Umbilical cord (tissue), 2 donors: ENCODE data around the gene SLC15A4. TPM values are rescaled to one million over a fixed set of nuclear protein-coding genes. Genes with fewer than 3 reads are reported as not detected.

Experiments used
- DNase-seq: peaks from one replicate; pipeline ENCODE4 v3.0.0-alpha.2; 2015; ENCODE audit warnings: low spot score
- total RNA-seq: library from RNA; depleted of rRNA; stranded (reverse); fragments of >200 nt; gene quantifications from one replicate; pipeline ENCODE4 v1.2.3, GENCODE V29; 2014; ENCODE audit warnings: low replicate concordance; ENCODE audit not compliant: insufficient read depth

SLC15A4 gene
- total RNA-seq, 1 donor from 2014 or later = 46.0 TPM

- DNase-seq = no peak
Measured at GRCh38 chr12:128794661-128795529, 28.9 kb downstream of the SLC15A4 start.

- DNase-seq = no peak
Measured at GRCh38 chr12:128793701-128794100, 30.1 kb downstream of the SLC15A4 start.

- DNase-seq = no peak
Measured at GRCh38 chr12:128792881-128793280, 30.9 kb downstream of the SLC15A4 start.

DNA sequence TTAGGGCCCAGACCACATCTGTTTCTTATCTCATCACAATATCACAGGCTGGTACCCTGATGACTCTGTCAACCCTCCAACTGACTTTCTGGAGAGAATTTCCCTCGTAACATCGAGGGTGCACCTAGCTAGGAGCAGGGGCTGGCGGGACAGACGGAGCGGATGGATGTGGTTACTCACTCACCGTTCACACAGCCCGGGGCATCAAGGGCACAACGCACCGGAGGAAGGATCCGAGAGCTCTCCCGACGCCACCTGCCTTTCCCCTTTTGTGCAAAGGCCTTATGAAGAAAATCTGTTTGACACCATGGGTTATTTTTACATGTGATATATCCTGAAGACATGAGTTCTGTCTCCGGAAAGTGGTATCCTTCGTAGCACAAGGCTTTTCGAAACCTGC, 31.4 kb downstream of the SLC15A4 start:
- DNase-seq = no peak

DNA sequence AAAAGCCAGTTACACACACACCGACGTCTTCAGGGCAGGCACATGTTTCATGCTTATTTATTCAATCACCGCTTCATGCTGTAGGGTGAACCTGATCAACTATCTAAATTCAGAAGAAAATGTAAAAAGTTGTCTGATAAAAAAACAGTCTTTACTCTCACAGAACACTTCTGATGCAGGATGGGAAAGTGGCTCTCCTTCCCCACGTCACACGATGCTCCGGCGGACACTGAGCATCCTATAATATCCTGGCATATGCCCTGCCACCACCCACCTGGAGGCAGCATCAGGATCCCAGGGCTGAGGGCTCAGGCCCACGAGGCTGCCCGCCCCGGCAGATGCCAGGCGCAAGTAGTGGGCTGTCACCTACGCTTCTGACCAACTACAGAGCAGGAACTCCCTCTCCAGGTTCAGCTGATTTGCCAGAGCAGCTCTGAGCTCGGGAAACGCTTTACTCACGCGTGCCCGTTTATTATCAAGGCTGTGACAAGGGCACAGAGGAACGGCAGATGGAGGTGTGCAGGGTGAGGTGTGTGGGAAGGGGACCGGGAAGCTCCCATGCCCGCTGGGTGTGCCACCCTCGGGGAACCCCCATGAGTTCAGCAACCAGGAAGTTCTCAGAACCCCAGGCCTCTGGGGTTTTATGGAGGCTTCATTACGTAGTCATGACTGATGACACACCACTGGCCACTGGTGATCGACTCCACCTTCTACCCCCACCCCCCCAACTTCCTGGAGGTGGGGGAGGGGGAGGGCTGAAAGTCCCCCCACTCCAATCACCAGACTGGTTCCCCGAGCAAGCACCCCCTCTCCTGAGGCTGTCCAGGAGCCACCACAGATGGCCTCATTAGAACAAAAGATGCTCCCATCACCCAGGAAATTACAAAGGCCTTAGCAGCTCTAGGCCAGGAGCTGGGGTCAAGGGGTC, 32.1 kb downstream of the SLC15A4 start:
- DNase-seq = no peak

DNA sequence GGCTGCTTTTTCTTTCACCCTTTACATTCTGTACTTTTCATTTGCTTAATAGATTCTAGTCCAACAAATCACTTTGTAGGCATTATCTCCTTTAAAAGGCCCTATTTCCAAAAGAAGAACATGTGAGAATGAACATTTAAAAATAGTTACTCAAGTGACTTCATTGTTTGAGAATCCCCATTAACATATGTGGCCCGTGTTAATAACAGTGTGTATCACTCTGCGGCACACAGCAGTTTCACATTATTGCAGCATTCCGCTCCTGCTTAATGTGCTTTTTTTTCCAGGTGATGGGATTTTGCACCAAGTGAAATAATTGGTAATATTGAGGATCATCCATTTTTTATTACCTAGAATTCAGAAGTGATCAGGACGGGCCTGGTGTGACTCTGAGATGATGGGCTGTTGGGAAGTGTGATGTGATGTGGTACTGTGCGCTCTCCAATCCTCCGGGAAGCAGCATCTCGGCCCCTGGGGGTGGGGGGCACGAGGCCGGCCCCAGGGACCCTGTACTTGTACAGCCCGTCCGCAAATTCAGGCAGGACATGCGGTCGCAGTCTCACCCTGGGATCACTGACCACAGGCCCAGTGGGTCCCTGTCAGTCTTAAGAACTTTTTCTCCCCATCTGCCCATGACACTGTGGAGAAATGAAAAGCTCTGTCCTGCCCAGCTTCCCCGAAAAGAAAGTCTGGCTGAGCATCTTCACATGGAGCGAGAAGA, 32.9 kb downstream of the SLC15A4 start:
- no peak for DNase-seq

DNA sequence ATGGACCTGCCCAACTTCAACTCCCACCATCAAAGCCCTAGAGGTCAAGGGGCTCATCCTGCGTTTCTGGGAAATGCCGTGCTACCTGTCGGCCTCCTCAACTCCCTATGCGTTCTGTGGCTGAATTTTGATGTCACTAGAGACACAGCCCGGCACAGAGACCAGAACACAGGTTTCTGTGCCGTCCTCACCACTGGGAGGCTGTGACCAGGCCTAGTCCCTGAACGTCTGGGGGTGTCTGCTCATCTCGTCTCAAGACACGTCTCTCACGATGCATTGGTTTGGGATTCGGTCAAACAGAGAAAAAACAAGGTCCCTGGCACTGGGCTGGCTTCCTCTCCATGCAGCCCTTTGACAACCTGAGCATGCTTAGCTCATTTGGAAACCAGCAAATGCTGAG, 33.5 kb downstream of the SLC15A4 start:
- DNase-seq = no peak

DNA sequence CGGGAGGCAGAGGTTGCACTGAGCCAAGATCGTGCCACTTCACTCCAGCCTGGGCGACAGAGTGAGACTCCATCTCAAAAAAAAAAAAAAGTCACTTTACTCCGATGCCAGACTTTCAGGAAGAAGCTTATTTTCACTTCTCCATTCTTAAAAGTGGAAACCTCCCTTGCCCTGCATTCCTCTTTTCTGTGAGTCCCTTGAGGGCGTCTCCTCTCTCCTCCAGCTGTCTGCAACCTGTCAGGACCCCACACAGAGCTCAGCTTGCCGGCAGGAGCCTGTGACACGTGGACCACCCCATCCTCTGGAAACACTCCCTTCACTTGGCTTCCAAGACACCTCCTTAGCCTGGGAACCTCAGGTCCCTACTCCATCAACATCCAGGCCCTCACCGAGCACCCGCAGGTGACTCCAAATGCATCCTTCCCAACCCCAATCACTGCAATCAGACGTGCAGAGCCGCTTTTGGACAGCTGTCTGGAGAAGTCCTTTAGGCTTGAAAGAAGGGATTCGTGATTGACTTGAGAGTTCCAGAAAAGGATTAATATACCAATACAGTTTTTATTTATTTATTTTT, 34.3 kb downstream of the SLC15A4 start:
- peak; percentile 16 for DNase-seq

GRCh38 chr12:128787827-128788226, 35.9 kb downstream of the SLC15A4 start:
- DNase-seq = no peak

DNA sequence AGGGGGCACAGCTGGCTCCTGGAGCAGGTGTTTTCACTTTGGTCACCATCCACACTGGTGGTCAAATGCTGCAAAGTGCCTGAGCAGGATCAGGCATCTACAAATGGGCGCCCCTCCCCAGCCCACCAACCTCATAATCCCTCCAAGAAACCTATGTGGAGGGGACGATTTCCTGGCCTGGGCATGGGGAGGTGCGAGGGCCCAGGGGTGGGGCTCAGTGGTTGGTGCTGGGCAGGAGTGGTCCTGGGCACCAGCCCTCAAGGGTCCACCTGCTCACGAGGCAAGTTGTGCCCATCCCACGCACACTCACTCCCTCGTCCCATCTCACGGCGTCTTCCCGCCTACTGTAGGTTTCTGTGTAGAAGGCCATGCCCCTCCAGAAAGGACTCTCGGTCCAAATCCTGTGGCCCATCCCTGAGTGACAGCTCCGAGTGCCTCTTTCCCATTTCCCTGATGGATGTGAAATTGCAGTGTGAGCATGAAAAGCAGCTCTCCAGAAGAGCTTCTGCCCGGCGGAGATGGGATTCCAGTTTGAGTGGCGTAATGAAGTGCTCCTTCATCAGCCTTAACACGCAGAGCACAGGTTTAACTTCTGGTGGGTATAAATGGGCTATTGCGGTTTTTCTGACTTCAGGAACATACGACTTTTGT, 36.9 kb downstream of the SLC15A4 start:
- DNase-seq = no peak

DNA sequence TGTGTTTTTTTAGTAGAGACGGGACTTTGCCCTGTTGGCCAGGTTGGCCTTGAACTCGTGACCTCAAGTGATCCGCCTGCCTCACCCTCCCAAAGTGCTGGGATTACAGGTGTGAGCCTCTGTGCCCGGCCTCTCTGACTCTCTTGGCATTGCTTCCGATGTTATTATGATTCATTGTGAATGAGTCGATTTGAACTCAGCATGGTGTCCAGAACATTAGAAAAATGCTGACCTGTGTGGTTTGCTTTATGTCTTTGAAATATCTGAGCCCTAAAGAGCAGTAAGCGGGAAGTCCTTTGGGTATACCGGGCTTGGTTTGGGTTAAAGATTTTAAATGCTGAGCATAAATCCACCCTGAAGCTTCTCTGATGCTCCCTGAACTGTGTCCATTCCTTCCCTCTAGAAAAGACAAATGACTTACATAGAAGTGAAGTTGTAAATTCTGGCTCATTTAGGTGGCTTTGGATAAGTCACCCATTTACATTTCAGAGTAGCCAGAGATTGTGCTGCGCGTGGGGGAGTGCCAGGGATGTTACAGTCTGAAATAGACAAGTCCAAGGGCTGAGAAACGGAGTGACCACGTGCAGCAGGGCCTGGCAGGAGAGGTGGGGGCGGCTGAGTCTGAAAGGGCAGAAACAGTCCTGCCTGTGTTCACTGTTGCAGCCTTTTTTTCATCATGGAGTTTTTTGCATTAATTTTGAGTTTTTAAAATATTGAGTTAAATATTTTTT, 39.6 kb downstream of the SLC15A4 start:
- DNase-seq = no peak

DNA sequence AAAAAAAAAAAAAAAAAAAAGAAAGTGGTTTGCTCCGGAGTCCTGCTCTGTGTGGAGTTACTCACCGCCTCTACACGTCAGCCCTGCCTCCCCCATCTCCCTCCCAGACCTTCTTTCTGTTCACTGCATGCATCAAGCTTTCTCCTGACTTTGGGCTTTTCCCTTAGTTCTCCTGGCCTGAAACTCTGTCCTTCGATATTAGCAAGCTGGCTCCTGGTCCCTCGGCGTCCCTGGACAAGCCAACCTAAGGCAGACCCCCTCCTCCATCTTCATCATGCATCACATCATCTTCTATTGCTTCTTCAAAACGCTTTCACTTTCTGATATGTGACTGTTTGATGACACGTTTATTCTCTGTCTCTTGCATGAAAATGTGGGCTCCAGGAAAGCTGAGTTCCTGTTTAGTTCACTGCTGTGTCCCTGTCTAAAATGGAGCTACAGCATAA, 40.6 kb downstream of the SLC15A4 start:
- no peak for DNase-seq

GRCh38 chr12:128779901-128780300, 43.9 kb downstream of the SLC15A4 start:
- no peak for DNase-seq

DNA sequence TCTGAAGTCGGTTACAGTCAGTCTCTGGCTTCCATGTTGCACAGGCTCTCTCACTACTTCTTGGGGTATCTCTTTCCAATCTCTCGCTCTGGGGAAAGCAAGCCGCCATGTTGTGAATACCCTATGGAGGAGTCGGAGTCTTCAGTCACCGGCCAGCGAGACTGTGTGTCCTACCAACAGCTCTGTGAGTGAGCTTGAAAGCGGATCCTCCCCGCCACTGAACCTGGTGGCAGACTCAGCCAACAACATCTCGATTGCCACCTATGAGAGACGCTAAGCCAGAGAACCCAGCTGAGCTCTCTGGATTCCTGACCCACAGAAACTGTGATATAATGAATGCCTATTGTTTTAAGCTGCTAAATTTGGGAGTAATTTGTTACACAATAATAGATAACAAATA, 51.5 kb downstream of the SLC15A4 start:
- DNase-seq = no peak

GRCh38 chr12:128771681-128772080, 52.1 kb downstream of the SLC15A4 start:
- no peak for DNase-seq

DNA sequence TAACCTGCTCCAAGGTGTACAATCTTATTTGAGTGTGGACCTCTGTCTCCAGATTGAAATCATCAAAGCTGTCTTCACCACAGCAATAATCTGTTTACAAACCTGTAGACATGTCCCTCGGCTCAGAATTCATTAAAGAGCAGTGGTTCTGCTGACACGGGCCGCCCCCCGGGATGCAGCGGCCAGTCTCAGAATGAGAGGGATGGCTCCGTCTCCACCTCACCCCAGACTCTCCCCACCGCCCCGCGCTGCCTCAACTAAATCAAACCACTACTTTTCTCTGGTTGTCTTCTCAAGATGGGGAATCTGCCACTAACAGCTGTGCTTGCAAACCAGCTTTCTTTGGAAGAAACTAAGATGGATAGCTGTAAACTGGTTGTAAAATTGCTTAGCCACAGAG, 56.2 kb downstream of the SLC15A4 start:
- DNase-seq = no peak

DNA sequence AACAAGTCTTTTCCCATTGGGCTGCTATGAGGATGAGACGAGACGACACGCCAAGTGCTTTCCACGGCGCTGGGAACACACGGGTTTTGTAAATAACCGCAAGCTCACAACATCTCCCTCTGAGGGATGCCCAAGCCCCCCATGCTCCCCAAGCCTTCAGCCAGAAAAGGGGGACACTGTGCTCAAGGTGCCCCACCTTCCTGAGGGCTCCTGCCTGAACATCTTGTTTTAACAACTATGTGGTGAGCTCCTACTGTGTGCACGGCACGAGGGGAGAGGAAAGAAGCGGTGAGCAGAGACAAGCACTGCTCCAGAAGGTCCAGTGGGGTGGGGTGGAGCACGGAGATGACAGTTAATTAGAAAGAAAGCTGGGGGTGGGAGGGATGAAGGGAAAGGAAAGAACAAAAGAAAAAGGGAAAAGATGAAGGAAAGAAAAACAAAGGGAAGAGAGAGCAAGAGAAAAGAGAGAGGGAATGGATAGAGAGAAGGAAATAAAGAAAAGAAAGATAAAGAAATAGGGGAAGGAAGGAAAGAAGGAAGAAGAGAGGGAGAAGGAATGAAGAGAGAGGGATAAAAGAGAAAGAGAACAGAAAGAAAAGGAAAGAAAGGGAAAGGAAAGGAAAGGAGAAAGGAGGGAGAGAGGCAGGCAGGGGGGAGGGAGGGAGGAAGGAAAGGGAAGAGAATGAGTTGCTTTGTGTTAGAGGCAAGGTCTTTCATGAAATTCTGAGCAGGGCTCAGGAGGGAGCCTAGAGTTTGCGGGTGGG, 56.8 kb downstream of the SLC15A4 start:
- DNase-seq = no peak

DNA sequence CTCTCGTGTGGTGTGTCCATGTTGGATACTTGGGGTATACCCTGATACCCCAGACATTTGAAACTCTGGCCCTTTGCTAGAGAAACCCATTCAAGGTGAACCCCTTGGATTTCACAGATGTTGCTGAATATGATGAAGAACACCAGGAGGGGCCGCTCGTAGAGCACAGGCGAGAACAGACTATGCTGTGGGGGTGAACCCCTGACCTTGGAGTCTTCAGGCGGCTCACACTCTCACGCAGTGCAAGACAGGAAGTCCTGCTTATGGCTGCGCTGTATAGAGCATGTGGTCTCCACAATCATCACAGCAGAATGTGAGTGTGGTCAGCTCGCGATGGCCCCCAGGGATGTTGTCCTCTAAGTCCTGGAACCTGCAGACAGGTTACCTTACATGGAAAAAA, 60.4 kb downstream of the SLC15A4 start:
- DNase-seq = no peak

DNA sequence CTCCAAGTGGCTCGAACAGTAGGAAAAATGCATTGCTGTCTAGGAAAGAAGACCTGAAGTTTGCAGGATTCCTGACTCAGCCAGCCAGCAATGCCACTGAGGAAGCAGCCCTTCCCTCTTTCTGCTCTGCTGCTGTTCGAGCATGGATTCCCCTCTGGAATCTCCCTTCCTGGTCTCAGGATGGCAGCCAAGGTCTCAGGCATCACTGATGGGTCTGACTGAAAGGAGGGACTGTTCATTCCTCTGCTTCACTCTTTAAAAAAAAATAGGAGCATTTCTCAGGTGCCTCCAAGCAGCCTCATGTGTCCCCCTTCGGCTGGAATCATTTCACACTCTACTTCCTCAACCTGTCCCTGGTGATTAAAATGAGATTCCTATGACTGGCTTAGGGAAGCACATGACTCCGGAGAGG, 62.4 kb downstream of the SLC15A4 start:
- DNase-seq = no peak
